GM12801 (cell line): ENCODE results near the gene IFI44.

Source experiments
- TF ChIP-seq, protein P1 (sequence below): IDR thresholded peaks from one replicate; pipeline ENCODE4 v1.5.1; 2011; ENCODE audit warnings: control low read depth; ENCODE audit not compliant: insufficient read length; ENCODE audit errors: extremely low read depth

The IFI44 gene

DNA sequence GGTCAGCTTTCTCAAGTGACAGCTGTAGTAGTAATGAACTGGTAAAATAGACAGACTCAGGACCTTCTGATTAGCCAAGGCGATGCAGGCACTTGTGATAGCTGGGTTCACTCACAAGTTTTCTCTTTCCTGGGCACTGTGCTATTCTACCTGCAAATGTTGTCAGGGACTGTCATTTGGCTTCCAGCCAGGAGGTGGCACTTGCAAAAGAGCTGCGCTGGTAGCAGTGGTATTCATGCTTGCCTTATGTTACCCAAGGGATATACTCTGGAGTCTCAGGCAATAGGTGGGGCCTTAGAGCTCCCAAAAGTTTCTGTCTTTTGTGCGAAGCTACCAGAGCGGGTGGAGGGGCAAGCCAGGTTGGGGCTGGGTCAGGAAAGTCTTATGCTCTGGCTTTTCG lies 23.5 kb downstream of the IFI44 start:
- TF ChIP-seq, protein P1, sequence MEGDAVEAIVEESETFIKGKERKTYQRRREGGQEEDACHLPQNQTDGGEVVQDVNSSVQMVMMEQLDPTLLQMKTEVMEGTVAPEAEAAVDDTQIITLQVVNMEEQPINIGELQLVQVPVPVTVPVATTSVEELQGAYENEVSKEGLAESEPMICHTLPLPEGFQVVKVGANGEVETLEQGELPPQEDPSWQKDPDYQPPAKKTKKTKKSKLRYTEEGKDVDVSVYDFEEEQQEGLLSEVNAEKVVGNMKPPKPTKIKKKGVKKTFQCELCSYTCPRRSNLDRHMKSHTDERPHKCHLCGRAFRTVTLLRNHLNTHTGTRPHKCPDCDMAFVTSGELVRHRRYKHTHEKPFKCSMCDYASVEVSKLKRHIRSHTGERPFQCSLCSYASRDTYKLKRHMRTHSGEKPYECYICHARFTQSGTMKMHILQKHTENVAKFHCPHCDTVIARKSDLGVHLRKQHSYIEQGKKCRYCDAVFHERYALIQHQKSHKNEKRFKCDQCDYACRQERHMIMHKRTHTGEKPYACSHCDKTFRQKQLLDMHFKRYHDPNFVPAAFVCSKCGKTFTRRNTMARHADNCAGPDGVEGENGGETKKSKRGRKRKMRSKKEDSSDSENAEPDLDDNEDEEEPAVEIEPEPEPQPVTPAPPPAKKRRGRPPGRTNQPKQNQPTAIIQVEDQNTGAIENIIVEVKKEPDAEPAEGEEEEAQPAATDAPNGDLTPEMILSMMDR: no peak

DNA sequence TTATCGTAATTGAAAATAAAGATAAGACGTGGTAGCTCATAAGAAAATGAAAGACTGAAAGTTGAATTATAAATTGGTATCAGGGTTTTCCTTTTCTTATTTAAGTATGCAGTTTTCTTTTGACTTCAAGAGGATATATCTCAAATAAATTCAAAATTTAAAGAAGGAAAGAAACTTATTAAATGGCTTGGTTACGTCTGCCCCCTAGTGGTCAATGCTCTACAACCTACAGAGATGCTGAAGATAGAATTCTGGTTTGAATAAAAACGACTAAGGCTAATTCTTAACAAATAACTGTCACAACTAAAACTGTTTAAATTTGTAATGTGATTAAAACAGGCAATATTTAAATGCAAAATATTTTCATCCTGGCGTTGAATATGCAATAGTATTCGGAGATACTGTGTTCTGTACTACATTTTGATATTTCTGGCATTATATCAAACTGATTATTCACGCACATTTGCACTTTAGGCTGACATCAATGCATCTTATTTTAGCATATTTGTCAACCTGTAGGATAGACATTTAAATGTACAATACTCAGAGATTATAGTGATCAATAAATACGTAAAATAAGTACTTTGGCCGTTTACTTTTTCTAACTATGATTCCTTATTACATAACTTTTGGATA lies 26.8 kb downstream of the IFI44 start:
- TF ChIP-seq, protein P1: no peak

DNA sequence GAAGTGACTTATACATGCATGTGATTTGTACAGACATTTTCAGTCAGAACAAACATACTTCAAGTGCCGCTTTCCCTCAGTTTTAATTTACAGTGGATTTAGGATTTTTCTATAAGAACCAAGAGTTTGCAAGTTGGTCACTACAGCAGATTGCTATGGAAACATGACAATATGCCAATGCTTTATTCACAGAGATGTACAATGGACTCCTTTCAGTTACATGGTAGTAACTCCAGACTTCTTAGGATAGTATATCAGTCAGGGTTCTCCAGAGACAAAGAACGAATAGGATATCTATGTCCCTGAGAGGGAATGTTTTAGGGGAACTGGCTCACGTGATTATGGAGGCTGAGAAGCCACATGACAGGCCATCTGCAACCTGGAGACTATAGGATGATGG lies 27.4 kb downstream of the IFI44 start:
- TF ChIP-seq, protein P1: no peak

DNA sequence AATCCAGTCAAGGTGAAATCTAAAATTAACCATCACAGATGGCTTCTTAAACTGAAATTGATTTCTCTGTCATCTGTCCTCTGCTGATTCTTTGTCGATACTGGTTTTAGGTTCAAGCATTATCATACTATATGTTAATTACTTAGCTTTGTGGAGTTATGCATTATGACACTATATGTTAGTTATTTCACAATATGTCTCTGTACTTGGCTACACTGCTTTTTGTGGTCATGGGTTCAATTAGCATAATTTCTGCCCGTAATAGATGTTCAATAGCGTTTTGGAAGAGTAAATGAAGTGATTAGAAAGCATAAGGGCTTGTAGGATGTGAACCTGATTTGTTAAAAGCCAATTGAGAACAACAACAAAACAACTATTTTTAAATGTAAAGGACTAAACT lies 28.2 kb downstream of the IFI44 start:
- TF ChIP-seq, protein P1: no peak

DNA sequence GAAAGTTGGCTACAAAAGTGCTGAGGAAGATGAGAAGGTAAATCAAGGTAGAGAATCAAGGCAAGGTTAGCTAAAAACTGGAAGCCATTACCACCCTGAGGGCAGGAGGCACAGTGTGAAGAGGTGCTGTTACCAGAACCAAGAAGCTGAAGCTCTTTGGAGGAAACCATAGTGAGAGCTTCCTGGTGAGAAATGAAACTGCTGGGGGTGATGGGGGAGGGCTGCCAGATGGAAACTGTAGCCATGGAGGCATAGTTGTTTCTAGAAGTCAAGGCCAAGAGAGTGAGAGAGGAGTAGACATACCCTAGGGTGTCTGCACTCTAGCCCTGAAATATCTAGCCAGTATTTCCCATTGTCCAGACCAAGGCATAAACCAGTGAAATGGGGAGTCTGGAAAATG lies 28.7 kb downstream of the IFI44 start:
- TF ChIP-seq, protein P1: no peak

DNA sequence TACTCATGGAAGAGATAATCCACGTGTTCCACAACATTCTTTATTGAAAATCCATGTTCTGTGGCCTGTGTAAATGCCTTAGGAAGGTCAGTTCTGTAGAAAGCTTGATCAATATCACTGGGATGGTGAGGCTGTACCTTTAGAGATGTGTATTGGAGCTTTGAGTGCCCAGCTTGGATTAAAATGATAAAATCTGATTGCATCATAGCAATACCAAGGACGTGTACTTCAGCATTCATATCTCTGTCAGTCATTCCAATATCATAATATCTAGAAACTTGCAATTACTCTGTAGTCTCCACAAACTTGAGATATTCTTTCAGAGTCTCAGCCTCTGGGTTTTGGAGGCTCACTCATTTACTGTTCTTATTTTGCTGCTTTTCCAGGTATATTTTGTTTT lies 31.6 kb downstream of the IFI44 start:
- TF ChIP-seq, protein P1: no peak

DNA sequence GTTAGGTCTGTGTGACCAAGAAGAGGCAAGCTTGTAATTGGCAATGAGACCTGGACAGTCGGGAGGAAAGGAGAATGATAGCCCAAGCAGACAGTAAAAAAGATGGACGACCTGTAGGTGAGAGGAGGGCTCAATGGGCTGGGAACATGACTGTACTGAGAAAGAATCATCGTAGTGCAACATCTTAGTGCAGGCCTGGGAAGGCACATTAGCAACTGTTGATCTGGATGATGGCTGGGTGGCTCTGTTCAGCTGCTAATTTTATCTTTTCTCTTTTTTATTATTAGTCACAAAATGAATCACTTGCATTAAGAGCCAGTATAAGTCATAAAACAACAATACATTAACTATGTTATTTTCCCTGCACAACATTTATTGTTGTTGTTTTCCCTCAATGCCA lies 32.9 kb downstream of the IFI44 start:
- TF ChIP-seq, protein P1: no peak

DNA sequence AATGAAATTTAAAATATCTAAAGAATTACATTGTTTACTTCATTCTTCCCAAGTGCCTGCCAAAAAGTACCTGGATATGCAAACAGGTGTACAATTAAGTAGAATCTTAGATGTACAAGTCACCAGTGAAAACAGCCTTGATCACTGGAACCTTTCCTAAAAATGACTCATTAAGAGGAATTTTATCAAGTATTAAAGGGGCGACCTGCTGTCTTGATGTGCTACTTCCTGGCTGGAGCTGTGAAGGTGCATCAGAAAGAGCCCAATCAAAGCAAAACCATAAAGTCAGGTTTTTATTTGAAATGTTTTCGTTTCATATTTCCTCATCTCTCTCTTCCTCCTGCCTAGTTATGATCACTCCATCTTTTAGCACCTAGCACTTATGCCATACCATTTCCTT lies 33.4 kb downstream of the IFI44 start:
- TF ChIP-seq, protein P1: no peak
